Vagina (tissue), 2 donors: Measurements from ENCODE around the gene AP4S1.

ENCODE experiments used
- POLR2A ChIP-seq, 2 donors: fragments of 450-650 bp; IDR thresholded peaks; one replicate each; pipeline ENCODE4 v1.6.1; 2017; ENCODE audit warnings: antibody characterized with exemption in 2 of 2, mild to moderate bottlenecking in 2 of 2, moderate library complexity in 2 of 2
- TF ChIP-seq, protein P1 (sequence below), 3 experiments: fragments of 450-650 bp in 2 of 3; fragments of 200-600 bp in 1 of 3; sonication (generic) in 1 of 3; IDR thresholded peaks; one replicate each; pipeline ENCODE4 v1.5.1; 2017 to 2019; ENCODE audit warnings: antibody characterized with exemption in 3 of 3, mild to moderate bottlenecking in 2 of 3, moderate library complexity in 2 of 3

GRCh38 chr14:31060253-31060875, 34.9 kb downstream of the AP4S1 start:
- TF ChIP-seq, protein P1, sequence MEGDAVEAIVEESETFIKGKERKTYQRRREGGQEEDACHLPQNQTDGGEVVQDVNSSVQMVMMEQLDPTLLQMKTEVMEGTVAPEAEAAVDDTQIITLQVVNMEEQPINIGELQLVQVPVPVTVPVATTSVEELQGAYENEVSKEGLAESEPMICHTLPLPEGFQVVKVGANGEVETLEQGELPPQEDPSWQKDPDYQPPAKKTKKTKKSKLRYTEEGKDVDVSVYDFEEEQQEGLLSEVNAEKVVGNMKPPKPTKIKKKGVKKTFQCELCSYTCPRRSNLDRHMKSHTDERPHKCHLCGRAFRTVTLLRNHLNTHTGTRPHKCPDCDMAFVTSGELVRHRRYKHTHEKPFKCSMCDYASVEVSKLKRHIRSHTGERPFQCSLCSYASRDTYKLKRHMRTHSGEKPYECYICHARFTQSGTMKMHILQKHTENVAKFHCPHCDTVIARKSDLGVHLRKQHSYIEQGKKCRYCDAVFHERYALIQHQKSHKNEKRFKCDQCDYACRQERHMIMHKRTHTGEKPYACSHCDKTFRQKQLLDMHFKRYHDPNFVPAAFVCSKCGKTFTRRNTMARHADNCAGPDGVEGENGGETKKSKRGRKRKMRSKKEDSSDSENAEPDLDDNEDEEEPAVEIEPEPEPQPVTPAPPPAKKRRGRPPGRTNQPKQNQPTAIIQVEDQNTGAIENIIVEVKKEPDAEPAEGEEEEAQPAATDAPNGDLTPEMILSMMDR (IDR thresholded peaks at IDR 0.05) = no peak
- no peak for TF ChIP-seq POLR2A (IDR thresholded peaks at IDR 0.05)
